ENCODE measurements around the gene SET.

Gene SET

DNA sequence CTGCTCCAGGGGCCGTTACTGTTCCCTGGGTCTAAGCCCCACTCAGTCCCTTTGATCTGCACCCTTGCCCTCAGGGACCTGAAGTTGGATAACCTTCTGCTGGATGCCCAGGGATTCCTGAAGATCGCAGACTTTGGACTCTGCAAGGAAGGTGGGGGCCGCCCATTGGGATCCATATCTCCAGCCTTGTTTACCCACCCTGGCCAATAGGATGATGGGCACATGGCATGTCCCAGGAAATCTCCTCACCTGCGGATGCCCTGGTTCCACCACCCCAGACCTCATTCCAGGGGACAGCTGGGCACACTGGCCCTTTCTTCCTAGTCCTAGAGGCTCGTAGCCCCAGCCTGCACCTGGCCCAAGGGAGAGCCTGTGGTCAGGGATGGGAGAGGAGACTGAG lies 29.5 kb downstream of the SET start:
- Mint-ChIP-seq H3K4me3 (no peak overlapping the region), H3K4me1 (peaks cover 11% of the 10 kb centered on the region), H3K27ac (no peak overlapping the region), H3K27me3 (ENCODE audit: low read depth, poor library complexity) (peaks cover 2% of the 10 kb centered on the region), H3K36me3 (ENCODE audit: low read depth) (no peaks in the 10 kb centered on the region), H3K9me3 (no peaks in the 10 kb centered on the region)
- DNase-seq = no peak
- TF ChIP-seq, protein P1, sequence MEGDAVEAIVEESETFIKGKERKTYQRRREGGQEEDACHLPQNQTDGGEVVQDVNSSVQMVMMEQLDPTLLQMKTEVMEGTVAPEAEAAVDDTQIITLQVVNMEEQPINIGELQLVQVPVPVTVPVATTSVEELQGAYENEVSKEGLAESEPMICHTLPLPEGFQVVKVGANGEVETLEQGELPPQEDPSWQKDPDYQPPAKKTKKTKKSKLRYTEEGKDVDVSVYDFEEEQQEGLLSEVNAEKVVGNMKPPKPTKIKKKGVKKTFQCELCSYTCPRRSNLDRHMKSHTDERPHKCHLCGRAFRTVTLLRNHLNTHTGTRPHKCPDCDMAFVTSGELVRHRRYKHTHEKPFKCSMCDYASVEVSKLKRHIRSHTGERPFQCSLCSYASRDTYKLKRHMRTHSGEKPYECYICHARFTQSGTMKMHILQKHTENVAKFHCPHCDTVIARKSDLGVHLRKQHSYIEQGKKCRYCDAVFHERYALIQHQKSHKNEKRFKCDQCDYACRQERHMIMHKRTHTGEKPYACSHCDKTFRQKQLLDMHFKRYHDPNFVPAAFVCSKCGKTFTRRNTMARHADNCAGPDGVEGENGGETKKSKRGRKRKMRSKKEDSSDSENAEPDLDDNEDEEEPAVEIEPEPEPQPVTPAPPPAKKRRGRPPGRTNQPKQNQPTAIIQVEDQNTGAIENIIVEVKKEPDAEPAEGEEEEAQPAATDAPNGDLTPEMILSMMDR (IDR thresholded peaks at IDR 0.05) = no peak

DNA sequence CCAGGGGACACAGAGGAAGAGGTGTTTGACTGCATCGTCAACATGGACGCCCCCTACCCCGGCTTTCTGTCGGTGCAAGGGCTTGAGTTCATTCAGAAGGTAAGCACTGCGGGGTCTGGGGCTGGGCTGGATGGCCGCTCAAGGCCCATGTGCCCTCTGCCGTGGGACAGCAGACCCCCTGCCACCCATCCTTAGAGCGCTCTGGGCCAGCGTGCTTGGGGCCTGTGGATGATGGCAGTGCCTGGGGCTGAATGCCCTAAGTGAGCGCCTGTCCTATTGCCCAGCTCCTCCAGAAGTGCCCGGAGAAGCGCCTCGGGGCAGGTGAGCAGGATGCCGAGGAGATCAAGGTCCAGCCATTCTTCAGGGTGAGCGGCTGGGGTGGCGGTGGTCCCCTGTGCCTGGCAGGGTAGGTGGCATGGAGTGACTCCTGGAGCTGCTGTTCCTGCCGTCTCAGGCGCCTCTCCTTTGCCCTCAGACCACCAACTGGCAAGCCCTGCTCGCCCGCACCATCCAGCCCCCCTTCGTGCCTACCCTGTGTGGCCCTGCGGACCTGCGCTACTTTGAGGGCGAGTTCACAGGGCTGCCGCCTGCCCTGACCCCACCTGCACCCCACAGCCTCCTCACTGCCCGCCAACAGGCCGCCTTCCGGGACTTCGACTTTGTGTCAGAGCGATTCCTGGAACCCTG lies 31.0 kb downstream of the SET start:
- Mint-ChIP-seq H3K4me3 (no peak overlapping the region), H3K4me1 (peaks cover 22% of the 10 kb centered on the region), H3K27me3 (ENCODE audit: low read depth, poor library complexity) (peaks cover 7% of the 10 kb centered on the region), H3K9me3 (no peaks in the 10 kb centered on the region), H3K36me3 (ENCODE audit: low read depth) (no peaks in the 10 kb centered on the region), H3K27ac (no peak overlapping the region)
- no peak for DNase-seq
- TF ChIP-seq, protein P1 (IDR thresholded peaks at IDR 0.05) = no peak

DNA sequence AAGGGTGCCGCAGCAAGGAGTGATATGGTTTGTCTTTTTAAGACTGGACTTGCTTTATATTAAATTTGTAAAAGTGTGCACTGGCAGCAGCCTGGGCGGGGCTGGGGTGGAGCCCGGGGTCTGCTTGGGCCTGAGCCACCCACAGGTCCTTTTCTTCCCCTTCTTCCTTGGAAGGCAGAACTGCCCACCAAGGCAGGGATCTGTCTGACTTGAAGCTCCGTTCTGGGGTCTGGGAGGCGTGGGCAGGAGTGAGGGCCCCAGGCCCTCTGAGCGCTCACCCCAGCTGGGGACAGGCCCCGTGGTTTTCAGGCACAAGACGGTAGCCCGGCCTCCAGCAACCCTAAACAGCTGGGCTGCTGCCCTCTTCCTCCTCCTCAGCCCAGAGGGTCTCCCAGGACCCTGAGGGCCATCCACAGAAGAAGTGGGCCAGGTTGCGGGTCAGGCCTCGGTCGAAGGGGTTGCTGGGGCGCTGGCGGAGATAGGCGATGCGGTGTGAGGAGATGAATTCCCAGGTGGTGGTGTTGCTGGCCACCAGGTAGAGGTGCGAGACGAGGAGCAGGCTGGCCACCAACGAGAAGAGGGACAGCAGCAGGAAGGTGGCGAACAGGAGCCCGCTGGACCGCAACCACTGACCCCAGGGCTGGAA lies 31.9 kb downstream of the SET start:
- no peak for DNase-seq
- H3K36me3 Mint-ChIP-seq (ENCODE audit: low read depth) = no peaks in the 10 kb centered on the region
- peaks cover 8% of the 10 kb centered on the region for H3K27me3 Mint-ChIP-seq (ENCODE audit: low read depth, poor library complexity)
- H3K27ac Mint-ChIP-seq = no peak overlapping the region
- H3K4me1 Mint-ChIP-seq = peaks cover 25% of the 10 kb centered on the region
- H3K9me3 Mint-ChIP-seq = no peaks in the 10 kb centered on the region
- TF ChIP-seq, protein P1 (IDR thresholded peaks at IDR 0.05) = no peak
- H3K4me3 Mint-ChIP-seq = no peak overlapping the region

DNA sequence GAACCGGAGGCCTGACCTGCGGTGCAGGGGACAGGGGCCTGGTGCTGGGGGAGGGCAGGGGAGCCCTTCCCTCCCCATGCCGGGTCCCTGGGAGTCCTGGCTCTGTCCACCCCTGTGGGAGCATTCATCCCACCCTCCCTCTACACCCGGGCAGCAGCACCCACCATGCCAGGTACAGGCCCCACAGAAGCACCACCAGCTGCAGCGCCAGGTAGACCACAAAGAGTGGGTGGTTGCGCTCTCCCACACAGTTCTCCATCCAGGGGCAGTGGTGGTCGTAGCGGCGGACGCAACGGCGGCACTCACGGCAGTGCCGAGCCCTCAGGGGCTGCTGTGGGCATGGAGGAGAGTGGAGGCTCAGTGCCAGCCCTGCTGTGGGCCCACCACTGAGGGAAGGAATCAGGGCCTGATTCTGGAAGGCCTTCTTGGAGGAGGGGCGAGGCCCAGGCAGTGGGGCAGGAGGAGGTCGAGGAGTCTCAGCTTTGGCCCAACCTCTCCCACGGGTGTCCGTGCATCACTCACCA lies 32.5 kb downstream of the SET start:
- Mint-ChIP-seq H3K9me3 (no peaks in the 10 kb centered on the region), H3K36me3 (ENCODE audit: low read depth) (no peaks in the 10 kb centered on the region), H3K27me3 (ENCODE audit: low read depth, poor library complexity) (peaks cover 8% of the 10 kb centered on the region), H3K27ac (no peak overlapping the region), H3K4me3 (peak overlapping the region; percentile 28), H3K4me1 (peaks cover 25% of the 10 kb centered on the region)
- TF ChIP-seq, protein P1 (IDR thresholded peaks at IDR 0.05) = no peak
- DNase-seq = no peak

DNA sequence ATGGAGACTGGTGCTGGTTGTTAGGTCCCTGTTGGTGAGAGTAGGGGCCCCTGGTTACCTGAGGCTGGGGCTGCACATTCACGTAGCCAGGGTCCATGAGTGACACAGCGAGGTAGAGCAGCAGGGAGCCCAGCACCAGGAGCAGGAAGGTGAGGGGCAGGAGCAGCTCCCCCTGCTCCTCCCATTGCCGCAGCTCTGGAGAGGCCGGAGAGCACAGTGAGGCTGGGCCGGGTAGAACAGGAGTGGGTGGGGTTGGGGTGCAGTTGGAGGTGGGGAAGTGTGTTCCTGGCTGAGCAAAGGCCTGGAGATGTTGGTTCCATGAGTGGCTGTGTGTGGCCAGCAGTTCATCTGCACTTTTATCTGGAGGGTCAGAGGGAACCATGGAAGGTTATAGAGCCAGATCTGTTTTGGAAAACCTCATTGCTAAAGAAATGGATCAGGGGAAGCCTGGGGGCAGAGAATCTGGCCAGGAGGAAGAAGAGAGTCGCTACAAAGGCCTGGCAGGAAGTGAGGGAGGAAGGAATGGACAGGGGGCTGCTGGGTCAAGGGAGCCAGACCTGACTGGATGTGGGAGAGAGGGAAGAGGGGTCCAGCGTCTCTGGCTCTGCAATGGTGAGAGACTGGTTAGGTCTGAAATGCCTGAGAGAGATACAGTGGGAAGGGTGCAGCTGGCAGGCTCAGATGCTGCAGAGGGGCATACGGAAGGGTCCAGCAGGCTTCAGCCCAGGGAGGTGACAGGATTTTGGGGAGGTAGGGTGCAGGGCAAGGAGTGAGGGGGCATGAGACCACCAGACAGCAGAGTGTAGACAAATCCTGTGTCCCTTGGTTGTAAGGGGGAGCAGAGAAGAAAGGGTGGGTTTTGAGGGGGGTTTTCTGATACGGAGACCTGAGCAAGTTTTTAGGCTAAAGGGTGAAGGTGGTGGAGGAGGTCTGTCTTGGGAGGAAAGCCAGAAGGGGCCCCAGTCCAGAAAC lies 33.6 kb downstream of the SET start:
- Mint-ChIP-seq H3K4me1 (peaks cover 25% of the 10 kb centered on the region), H3K27ac (peak overlapping the region; percentile 47), H3K27me3 (ENCODE audit: low read depth, poor library complexity) (peaks cover 8% of the 10 kb centered on the region), H3K4me3 (peak overlapping the region; percentile 92), H3K9me3 (no peaks in the 10 kb centered on the region), H3K36me3 (ENCODE audit: low read depth) (no peaks in the 10 kb centered on the region)
- no peak for DNase-seq
- TF ChIP-seq, protein P1 (IDR thresholded peaks at IDR 0.05) = no peak
